GM21576 (cell line): ENCODE measurements around the gene EXOSC1.
"Not testable (repeated sequence)": the region's sequence is repeated elsewhere in the genome, so short reads cannot be mapped to it uniquely, and the experiment has no call there.

Experiments
- ATAC-seq: cut with Tn5 transposase; IDR thresholded peaks from one replicate; pipeline ENCODE4 v1.9.1; 2021; ENCODE audit warnings: mild to moderate bottlenecking, moderate library complexity; ENCODE audit not compliant: unreplicated experiment

The EXOSC1 gene, protein sequence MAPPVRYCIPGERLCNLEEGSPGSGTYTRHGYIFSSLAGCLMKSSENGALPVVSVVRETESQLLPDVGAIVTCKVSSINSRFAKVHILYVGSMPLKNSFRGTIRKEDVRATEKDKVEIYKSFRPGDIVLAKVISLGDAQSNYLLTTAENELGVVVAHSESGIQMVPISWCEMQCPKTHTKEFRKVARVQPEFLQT

GRCh38 chr10:97445722-97446639 lies at the start of gene EXOSC1, which contains the start of gene ZDHHC16:
Gene EXOSC1 (minus strand): TSS chr10:97446006. CDS start chr10:97445985, 21 bp downstream.
Gene ZDHHC16 (plus strand): TSS chr10:97446175. CDS start chr10:97451676, 5,501 bp downstream.
- ATAC-seq = peak; percentile 90

- no peak for ATAC-seq
These were observed 49.2 kb upstream of the EXOSC1 start for GRCh38 chr10:97494863-97495506.

DNA sequence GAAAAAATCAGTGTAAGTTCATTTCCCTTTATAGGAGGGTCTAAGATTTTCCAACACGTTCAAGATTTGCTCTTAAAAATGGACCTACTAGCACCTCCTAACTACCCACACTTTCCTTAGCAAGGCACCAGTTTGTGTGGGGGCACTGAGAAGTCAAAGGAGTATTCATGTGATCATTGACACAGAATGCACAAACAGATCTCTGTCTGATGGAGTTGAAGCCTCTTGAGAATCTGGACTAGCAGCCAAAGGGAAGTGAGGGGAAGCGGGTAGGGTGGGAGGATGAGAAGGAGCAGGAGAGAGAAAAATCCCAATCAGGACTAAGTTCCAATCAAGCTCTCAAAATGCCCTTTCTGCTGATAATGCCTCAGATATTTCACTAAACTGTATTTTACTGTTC lies 48.3 kb upstream of the EXOSC1 start:
- ATAC-seq = no peak

GRCh38 chr10:97490592-97490991 lies 44.8 kb upstream of the EXOSC1 start:
- ATAC-seq = no peak

GRCh38 chr10:97485647-97486281 lies 40.0 kb upstream of the EXOSC1 start:
- ATAC-seq = no peak

DNA sequence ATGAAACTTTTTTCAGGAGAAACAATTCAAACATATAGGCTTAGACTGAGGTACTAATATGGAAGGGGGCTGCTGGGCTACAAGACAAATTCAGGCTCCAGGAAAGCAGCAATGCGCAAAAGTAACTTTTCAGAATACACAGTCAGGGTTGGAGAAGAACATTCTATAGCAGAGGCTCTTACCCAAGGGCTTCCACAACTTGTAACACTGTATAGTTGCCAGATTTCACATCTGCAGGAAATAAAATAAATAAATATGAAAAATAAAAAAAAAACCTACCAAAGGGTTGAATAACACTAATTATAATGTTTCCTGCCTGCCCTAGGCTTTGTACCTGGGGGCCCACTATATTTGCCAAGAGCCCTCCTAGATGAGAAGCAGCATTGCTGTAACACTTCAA lies 38.1 kb upstream of the EXOSC1 start:
- no peak for ATAC-seq

DNA sequence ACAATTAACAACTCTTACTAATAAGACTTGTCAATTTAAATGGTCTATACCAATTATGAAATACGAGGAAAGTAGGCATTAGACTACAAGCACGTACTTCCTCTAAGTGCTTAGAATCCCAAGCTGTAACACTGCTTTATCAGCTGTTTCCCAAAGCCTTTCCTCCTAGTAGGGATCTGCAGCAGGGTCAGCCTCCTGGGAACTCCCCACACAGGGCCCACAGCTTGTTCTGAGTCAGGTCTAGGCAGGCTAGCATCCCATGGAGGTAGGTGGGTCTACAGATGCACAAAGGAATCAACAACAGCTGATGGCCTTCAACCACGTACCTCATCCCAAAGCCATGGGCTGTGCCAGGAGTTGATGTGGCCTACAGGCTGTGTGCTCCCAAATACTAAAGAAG lies 37.7 kb upstream of the EXOSC1 start:
- ATAC-seq = no peak

- no peak for ATAC-seq
These were observed 36.6 kb upstream of the EXOSC1 start for GRCh38 chr10:97482381-97482780.

GRCh38 chr10:97481071-97481470 lies 35.3 kb upstream of the EXOSC1 start:
- ATAC-seq = no peak

DNA sequence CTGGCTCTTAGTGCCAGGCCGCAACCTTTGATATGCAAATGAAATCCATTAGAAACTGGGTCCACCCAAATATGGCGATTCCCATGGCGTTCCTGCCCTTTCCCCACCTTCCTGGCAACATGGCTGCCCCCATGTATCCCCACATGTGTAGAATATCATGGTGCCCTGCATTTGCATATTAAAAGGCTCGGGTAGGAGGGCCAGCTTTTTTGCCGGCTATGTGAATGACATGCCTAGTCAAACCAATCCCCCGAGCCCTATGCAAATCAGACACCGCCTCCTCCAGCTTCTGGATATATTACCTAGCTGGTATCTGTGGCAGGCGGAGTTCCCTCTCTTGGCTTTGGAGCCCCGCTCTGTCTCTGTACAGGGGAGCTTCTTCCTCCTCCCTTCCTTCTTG lies 34.1 kb upstream of the EXOSC1 start:
- ATAC-seq = no peak

DNA sequence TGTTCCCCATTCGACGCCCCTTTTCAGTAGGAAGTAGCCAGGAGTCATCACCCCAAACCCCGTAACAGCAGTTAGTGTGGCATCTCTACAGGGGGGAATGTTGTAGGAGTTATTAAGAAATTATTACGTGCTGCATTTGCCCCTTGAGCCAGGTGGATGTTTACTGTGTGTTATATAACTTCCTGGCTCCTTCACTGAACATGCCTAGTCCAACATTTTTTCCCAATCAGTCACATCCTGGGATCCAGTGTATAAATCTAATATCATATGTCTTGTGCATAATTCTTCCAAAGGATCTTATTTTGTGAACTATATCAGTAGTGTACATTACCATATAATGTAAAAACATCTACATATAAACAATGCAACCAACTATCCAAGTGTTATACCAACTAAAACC lies 33.6 kb upstream of the EXOSC1 start:
- not testable (repeated sequence) for ATAC-seq

DNA sequence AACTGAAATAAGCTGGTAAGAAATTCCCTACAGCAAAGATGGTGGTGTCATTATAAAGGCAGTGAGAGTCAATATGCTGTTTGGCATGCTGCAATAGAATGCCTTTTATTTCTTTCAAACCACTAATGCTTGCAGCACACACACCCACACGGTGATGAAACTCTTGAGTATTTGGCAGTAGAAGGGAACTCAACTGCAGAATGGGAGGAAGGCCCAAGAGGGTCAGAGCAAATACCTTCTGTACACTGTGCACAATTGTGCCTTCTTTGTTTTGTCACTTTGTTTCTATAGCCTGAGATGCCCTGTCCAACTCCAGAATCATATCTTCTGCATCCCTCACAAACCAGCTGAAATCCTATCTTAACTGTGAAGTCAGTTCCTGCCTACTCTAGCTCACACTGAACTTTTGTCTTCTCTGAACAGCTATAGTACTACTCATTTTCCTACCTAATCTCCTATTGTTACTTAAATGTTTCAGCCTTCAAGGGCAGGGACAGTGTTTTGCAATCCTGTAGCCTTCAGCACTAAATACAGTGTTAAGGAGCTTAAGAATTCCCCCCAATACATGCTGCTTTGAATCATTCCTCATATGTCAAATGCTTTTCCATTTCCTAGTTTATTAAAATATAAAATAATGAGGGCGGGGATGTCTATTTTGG lies 30.3 kb upstream of the EXOSC1 start:
- ATAC-seq = no peak

GRCh38 chr10:97474918-97475317 lies 29.1 kb upstream of the EXOSC1 start:
- no peak for ATAC-seq

DNA sequence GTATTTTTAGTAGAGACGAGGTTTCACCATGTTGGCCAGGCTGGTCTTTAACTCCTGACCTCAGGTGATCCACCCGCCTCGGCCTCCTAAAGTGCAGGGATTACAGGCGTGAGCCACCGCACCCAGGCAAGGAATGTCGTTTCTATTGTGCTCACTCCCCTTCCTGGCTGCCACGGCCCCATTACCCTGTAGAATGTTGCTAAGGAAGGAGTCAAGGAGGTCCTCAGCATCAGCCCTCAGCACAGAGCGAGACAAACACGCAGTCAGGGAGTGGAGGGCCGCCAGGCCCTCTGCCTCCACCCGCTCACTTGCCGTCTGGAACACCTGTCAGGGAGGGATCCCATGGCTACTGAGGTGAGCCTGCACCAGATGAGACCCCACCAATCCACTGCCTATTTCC lies 23.0 kb upstream of the EXOSC1 start:
- ATAC-seq = not testable (repeated sequence)

GRCh38 chr10:97468162-97468561 lies 22.4 kb upstream of the EXOSC1 start:
- no peak for ATAC-seq

- ATAC-seq = no peak
These were observed 20.9 kb upstream of the EXOSC1 start for GRCh38 chr10:97466755-97467154.

GRCh38 chr10:97465982-97466381 lies 20.2 kb upstream of the EXOSC1 start:
- no peak for ATAC-seq

GRCh38 chr10:97464226-97464625 lies 18.4 kb upstream of the EXOSC1 start:
- ATAC-seq = no peak

DNA sequence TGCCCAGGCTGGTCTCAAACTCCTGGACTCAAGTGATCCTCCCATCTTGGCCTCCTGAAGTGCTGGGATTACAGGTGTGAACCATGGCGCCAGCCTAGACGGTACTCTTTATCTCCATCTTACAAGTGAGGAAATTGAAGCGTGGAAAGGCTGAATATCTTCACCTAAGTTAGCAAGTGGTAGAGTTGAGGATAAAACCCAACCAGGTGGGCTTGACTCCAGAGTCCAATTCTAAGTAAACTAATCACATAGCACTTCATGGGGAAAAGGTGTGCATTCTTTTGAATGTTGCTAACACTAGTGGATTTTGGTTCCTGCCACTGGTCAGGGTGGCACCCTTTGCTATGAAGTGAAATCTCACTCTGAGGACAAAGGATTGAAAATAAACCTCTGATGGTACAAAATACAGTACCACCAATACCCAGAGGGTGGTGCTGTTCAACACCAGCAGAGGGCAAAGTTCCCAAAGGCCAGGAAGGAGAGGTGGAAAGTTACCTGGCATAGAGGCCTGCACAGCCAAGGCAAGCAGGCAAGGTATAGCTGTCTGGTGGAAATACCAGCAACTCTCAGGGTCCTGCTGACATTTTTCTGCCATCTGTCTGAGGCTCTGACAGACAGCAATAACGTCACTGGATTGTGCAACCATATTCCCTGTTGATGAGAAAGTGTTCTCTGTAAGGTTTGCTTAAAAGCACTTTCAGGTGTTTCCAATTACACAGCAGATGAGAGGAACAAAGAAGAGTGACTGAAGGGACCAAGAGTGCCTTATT lies 17.7 kb upstream of the EXOSC1 start:
- no peak for ATAC-seq

DNA sequence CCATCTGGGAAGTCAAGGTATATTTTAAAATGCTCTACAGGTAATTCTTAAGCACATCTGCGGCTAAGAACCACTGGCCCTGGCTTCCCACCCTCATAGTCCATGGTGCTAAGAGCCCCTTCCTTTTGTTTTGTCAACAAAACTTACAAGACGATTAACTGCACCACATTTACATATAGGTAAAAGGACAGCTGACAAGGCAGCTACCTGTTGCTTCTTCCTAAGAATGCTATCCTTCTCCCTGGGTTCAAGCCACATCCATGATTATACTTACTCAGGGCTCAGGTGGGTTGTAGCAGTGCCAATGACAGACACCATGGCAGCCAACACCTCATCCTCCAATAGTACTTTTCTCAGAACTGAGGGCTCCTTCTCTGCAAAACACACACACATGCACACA lies 16.5 kb upstream of the EXOSC1 start:
- no peak for ATAC-seq
